ENCODE data around the gene ITM2B. TPM values are rescaled to one million over a fixed set of nuclear protein-coding genes. Genes with fewer than 3 reads are reported as not detected.

Gene ITM2B
- total RNA-seq, 2 experiments from 2014 or later: 87.6 to 92.6 TPM

GRCh38 chr13:48265217-48265815, 32.3 kb downstream of the ITM2B start:
- CTCF ChIA-PET: interaction anchor here (1.3 to 1.6 kb wide), 2 partner anchors 69 to 138 kb away, joined by 4 read pairs; no protein-coding TSS in a partner anchor
- no peak overlapping the region for H3K4me3 Mint-ChIP-seq
- H3K27me3 Mint-ChIP-seq: no peaks in the 10 kb centered on the region
- peak overlapping the region; percentile 4 for H3K27ac Mint-ChIP-seq
- peaks cover 20% of the 10 kb centered on the region for H3K36me3 Mint-ChIP-seq
- peaks cover 43% of the 10 kb centered on the region for H3K4me1 Mint-ChIP-seq (ENCODE audit: low read depth)
- no peaks in the 10 kb centered on the region for H3K9me3 Mint-ChIP-seq
- POLR2A ChIA-PET: interaction anchor here (1.1 kb wide), 2 partner anchors 11 to 170 kb away, joined by 3 to 5 read pairs; no protein-coding TSS in a partner anchor
- intact Hi-C loops (cut with micrococcal nuclease): no loop called here
- peak; percentile 40 for DNase-seq

GRCh38 chr13:48266150-48266549, 33.1 kb downstream of the ITM2B start:
- CTCF ChIA-PET: interaction anchor here (1.3 to 1.6 kb wide), 2 partner anchors 68 to 139 kb away, joined by 4 read pairs; no protein-coding TSS in a partner anchor
- no peaks in the 10 kb centered on the region for H3K9me3 Mint-ChIP-seq

GRCh38 chr13:48266701-48267639, 34.0 kb downstream of the ITM2B start:
- Mint-ChIP-seq H3K27ac (no peak overlapping the region), H3K27me3 (no peaks in the 10 kb centered on the region), H3K4me3 (no peak overlapping the region), H3K9me3 (no peaks in the 10 kb centered on the region), H3K4me1 (ENCODE audit: low read depth) (peaks cover 39% of the 10 kb centered on the region), H3K36me3 (peaks cover 16% of the 10 kb centered on the region)
- CTCF ChIA-PET: interaction anchor here (1.6 kb wide), 1 partner anchor 140 kb away, joined by 4 read pairs; no protein-coding TSS in a partner anchor
- intact Hi-C loops (cut with micrococcal nuclease): loop anchor here (2.0 kb wide), 1 partner anchor 36 kb away; the partner anchor contains the start of gene RB1
- DNase-seq: no peak
- POLR2A ChIA-PET: interaction anchor here (1.1 kb wide), 2 partner anchors 13 to 172 kb away, joined by 3 to 5 read pairs; no protein-coding TSS in a partner anchor

More at GRCh38 chr13:48266150-48266549, 33.1 kb downstream of the ITM2B start:
- Mint-ChIP-seq H3K4me3 (no peak overlapping the region), H3K27me3 (no peaks in the 10 kb centered on the region), H3K4me1 (ENCODE audit: low read depth) (peaks cover 39% of the 10 kb centered on the region), H3K36me3 (peaks cover 18% of the 10 kb centered on the region), H3K27ac (no peak overlapping the region)
- DNase-seq: no peak
- POLR2A ChIA-PET: interaction anchor here (1.1 kb wide), 2 partner anchors 12 to 171 kb away, joined by 3 to 5 read pairs; no protein-coding TSS in a partner anchor
- intact Hi-C loops (cut with micrococcal nuclease): loop anchor here (2.0 kb wide), 1 partner anchor 37 kb away; the partner anchor contains the start of gene RB1

GRCh38 chr13:48268019-48268418, 35.0 kb downstream of the ITM2B start:
- intact Hi-C loops (cut with micrococcal nuclease): no loop called here
- Mint-ChIP-seq H3K4me3 (no peak overlapping the region), H3K4me1 (ENCODE audit: low read depth) (peaks cover 32% of the 10 kb centered on the region), H3K27ac (no peak overlapping the region), H3K36me3 (peaks cover 7% of the 10 kb centered on the region), H3K27me3 (no peaks in the 10 kb centered on the region), H3K9me3 (no peaks in the 10 kb centered on the region)
- ChIA-PET POLR2A (no interaction called here), CTCF (no interaction called here)
- no peak for DNase-seq

GRCh38 chr13:48273346-48273745, 40.3 kb downstream of the ITM2B start:
- H3K27ac Mint-ChIP-seq: no peak overlapping the region
- no peaks in the 10 kb centered on the region for H3K27me3 Mint-ChIP-seq
- ChIA-PET CTCF (no interaction called here), POLR2A (no interaction called here)
- H3K36me3 Mint-ChIP-seq: peaks cover 2% of the 10 kb centered on the region
- peaks cover 10% of the 10 kb centered on the region for H3K4me1 Mint-ChIP-seq (ENCODE audit: low read depth)
- DNase-seq: no peak
- H3K9me3 Mint-ChIP-seq: no peaks in the 10 kb centered on the region
- no peak overlapping the region for H3K4me3 Mint-ChIP-seq
- intact Hi-C loops (cut with micrococcal nuclease): no loop called here

- Mint-ChIP-seq H3K36me3 (no peaks in the 10 kb centered on the region), H3K4me1 (ENCODE audit: low read depth) (peaks cover 10% of the 10 kb centered on the region), H3K9me3 (no peaks in the 10 kb centered on the region), H3K4me3 (no peak overlapping the region), H3K27me3 (no peaks in the 10 kb centered on the region), H3K27ac (no peak overlapping the region)
- ChIA-PET CTCF (interaction anchor here (0.7 kb wide), 2 partner anchors 76 to 134 kb away, joined by 3 to 5 read pairs; no protein-coding TSS in a partner anchor), POLR2A (no interaction called here)
- intact Hi-C loops (cut with micrococcal nuclease): no loop called here
- DNase-seq: no peak
These were observed 42.5 kb downstream of the ITM2B start for GRCh38 chr13:48275507-48275906.

- Mint-ChIP-seq H3K4me1 (ENCODE audit: low read depth) (peaks cover 9% of the 10 kb centered on the region), H3K27me3 (no peaks in the 10 kb centered on the region), H3K27ac (no peak overlapping the region), H3K4me3 (no peak overlapping the region), H3K9me3 (no peaks in the 10 kb centered on the region), H3K36me3 (no peaks in the 10 kb centered on the region)
- POLR2A ChIA-PET: no interaction called here
- DNase-seq: no peak
- CTCF ChIA-PET: no interaction called here
- intact Hi-C loops (cut with micrococcal nuclease): no loop called here
These were observed 45.8 kb downstream of the ITM2B start for GRCh38 chr13:48278806-48279205.

- Mint-ChIP-seq H3K27me3 (no peaks in the 10 kb centered on the region), H3K27ac (no peak overlapping the region), H3K9me3 (no peaks in the 10 kb centered on the region), H3K4me3 (no peak overlapping the region), H3K4me1 (ENCODE audit: low read depth) (no peaks in the 10 kb centered on the region), H3K36me3 (no peaks in the 10 kb centered on the region)
- intact Hi-C loops (cut with micrococcal nuclease): no loop called here
- DNase-seq: no peak
- ChIA-PET POLR2A (no interaction called here), CTCF (no interaction called here)
These were observed 48.5 kb downstream of the ITM2B start for GRCh38 chr13:48281556-48281955.

GRCh38 chr13:48291730-48292129, 58.7 kb downstream of the ITM2B start:
- DNase-seq: no peak
- H3K9me3 Mint-ChIP-seq: no peaks in the 10 kb centered on the region
- peaks cover 3% of the 10 kb centered on the region for H3K27me3 Mint-ChIP-seq
- no peaks in the 10 kb centered on the region for H3K36me3 Mint-ChIP-seq
- intact Hi-C loops (cut with micrococcal nuclease): no loop called here
- POLR2A ChIA-PET: no interaction called here
- H3K4me3 Mint-ChIP-seq: no peak overlapping the region
- no peaks in the 10 kb centered on the region for H3K4me1 Mint-ChIP-seq (ENCODE audit: low read depth)
- CTCF ChIA-PET: interaction anchor here (0.7 kb wide), 1 partner anchor 12 kb away, joined by 3 read pairs; no protein-coding TSS in a partner anchor
- H3K27ac Mint-ChIP-seq: no peak overlapping the region

GRCh38 chr13:48292650-48293049, 59.6 kb downstream of the ITM2B start:
- no peak overlapping the region for H3K27ac Mint-ChIP-seq
- H3K4me1 Mint-ChIP-seq (ENCODE audit: low read depth): no peaks in the 10 kb centered on the region
- no peak overlapping the region for H3K4me3 Mint-ChIP-seq
- ChIA-PET CTCF (no interaction called here), POLR2A (no interaction called here)
- intact Hi-C loops (cut with micrococcal nuclease): no loop called here
- no peak for DNase-seq
- no peaks in the 10 kb centered on the region for H3K9me3 Mint-ChIP-seq
- H3K36me3 Mint-ChIP-seq: no peaks in the 10 kb centered on the region
- H3K27me3 Mint-ChIP-seq: peaks cover 3% of the 10 kb centered on the region

- ChIA-PET POLR2A (no interaction called here), CTCF (no interaction called here)
- H3K27ac Mint-ChIP-seq: no peak overlapping the region
- no peaks in the 10 kb centered on the region for H3K9me3 Mint-ChIP-seq
- H3K27me3 Mint-ChIP-seq: no peaks in the 10 kb centered on the region
- DNase-seq: no peak
- no peaks in the 10 kb centered on the region for H3K4me1 Mint-ChIP-seq (ENCODE audit: low read depth)
- intact Hi-C loops (cut with micrococcal nuclease): no loop called here
- H3K36me3 Mint-ChIP-seq: no peaks in the 10 kb centered on the region
- no peak overlapping the region for H3K4me3 Mint-ChIP-seq
These were observed 61.6 kb downstream of the ITM2B start for GRCh38 chr13:48294653-48295052.

- no peaks in the 10 kb centered on the region for H3K27me3 Mint-ChIP-seq
- POLR2A ChIA-PET: no interaction called here
- no peaks in the 10 kb centered on the region for H3K4me1 Mint-ChIP-seq (ENCODE audit: low read depth)
- CTCF ChIA-PET: no interaction called here
- no peak for DNase-seq
- H3K27ac Mint-ChIP-seq: no peak overlapping the region
- no peaks in the 10 kb centered on the region for H3K36me3 Mint-ChIP-seq
- H3K9me3 Mint-ChIP-seq: no peaks in the 10 kb centered on the region
- intact Hi-C loops (cut with micrococcal nuclease): no loop called here
- H3K4me3 Mint-ChIP-seq: no peak overlapping the region
These were observed 62.3 kb downstream of the ITM2B start for GRCh38 chr13:48295271-48295670.

Measured in activated CD4-positive, alpha-beta memory T cell treated with anti-CD3 and anti-CD28 coated beads for 36 hours (primary cell).